LoVo (cell line): ENCODE measurements around the gene TOGARAM1.
A peak's percentile ranks its signal among the peaks of the same experiment; 100 is the strongest.
"Not testable (repeated sequence)": the region's sequence is repeated elsewhere in the genome, so short reads cannot be mapped to it uniquely, and the experiment has no call there.

Experiments
- DNase-seq: peaks from one replicate; pipeline ENCODE4 v3.0.0-alpha.2; 2016; ENCODE audit warnings: low spot score

The TOGARAM1 gene

GRCh38 chr14:45038865-45039264 is 76.9 kb downstream of the TOGARAM1 start:
- DNase-seq: no peak

GRCh38 chr14:45039390-45039789 is 77.4 kb downstream of the TOGARAM1 start:
- no peak for DNase-seq

- no peak for DNase-seq
These were observed 79.7 kb downstream of the TOGARAM1 start for GRCh38 chr14:45041641-45042040.

- no peak for DNase-seq
These were observed 82.6 kb downstream of the TOGARAM1 start for GRCh38 chr14:45044638-45045037.

- no peak for DNase-seq
These were observed 86.4 kb downstream of the TOGARAM1 start for GRCh38 chr14:45048385-45048784.

GRCh38 chr14:45051180-45051579 is 89.2 kb downstream of the TOGARAM1 start:
- no peak for DNase-seq

- DNase-seq: no peak
These were observed 89.9 kb downstream of the TOGARAM1 start for GRCh38 chr14:45051896-45052295.

GRCh38 chr14:45057349-45057748 is 95.4 kb downstream of the TOGARAM1 start:
- no peak for DNase-seq

GRCh38 chr14:45057881-45058364 is 95.9 kb downstream of the TOGARAM1 start:
- DNase-seq: no peak

GRCh38 chr14:45060551-45060950 is 98.6 kb downstream of the TOGARAM1 start:
- no peak for DNase-seq

- no peak for DNase-seq
These were observed 103.5 kb downstream of the TOGARAM1 start for GRCh38 chr14:45065540-45065939.

GRCh38 chr14:45065956-45066355 is 104.0 kb downstream of the TOGARAM1 start:
- DNase-seq: no peak

GRCh38 chr14:45066667-45067066 is 104.7 kb downstream of the TOGARAM1 start:
- DNase-seq: no peak

GRCh38 chr14:45068396-45068795 is 106.4 kb downstream of the TOGARAM1 start:
- no peak for DNase-seq

GRCh38 chr14:45070215-45070614 is 108.2 kb downstream of the TOGARAM1 start:
- no peak for DNase-seq

GRCh38 chr14:45072126-45072525 is 110.1 kb downstream of the TOGARAM1 start:
- no peak for DNase-seq

GRCh38 chr14:45073231-45073879 is 111.4 kb downstream of the TOGARAM1 start:
- no peak for DNase-seq

- no peak for DNase-seq
These were observed 116.3 kb downstream of the TOGARAM1 start for GRCh38 chr14:45078323-45078722.

- DNase-seq: not testable (repeated sequence)
These were observed 118.5 kb downstream of the TOGARAM1 start for GRCh38 chr14:45080416-45080968.

GRCh38 chr14:45081096-45081495 is 119.1 kb downstream of the TOGARAM1 start:
- not testable (repeated sequence) for DNase-seq

GRCh38 chr14:45082420-45082819 is 120.4 kb downstream of the TOGARAM1 start:
- DNase-seq: no peak

- DNase-seq: no peak
These were observed 121.6 kb downstream of the TOGARAM1 start for GRCh38 chr14:45083617-45083975.

- DNase-seq: peak; percentile 95
These were observed 122.2 kb downstream of the TOGARAM1 start, which contains the start of gene PRPF39 for GRCh38 chr14:45083976-45084722. TSS of gene PRPF39 (plus strand) at chr14:45084116. CDS start at chr14:45095240, 11,124 bp downstream.
